IMR-90 (cell line): ENCODE measurements around the gene TNFRSF1A. TPM values are rescaled to one million over a fixed set of nuclear protein-coding genes. Genes with fewer than 3 reads are reported as not detected.

ENCODE experiments used
- ATAC-seq: fragments of 200-7000 bp; cut with Tn5 transposase; 2 replicates; pipeline ENCODE4 v1.9.1; 2020; ENCODE audit warnings: low read depth, mild to moderate bottlenecking, moderate library complexity
- BruUV-seq: library from RNA; stranded (reverse); fragments of 400-500 nt; replicated peaks from 2 replicates; lab custom pipeline; 2021; lab: Mats Ljungman, UMichigan
- CTCF ChIA-PET: fragments of 300-600 bp; formaldehyde crosslinking; extraction: SDS; loops from one replicate; lab custom pipeline; 2021; ENCODE audit warnings: antibody characterized with exemption; lab: Yijun Ruan, JAX
- POLR2A ChIA-PET: fragments of 300-600 bp; sonication (Branson Sonifier 250); formaldehyde crosslinking; loops from one replicate; lab custom pipeline; 2022; ENCODE audit warnings: antibody characterized with exemption; ENCODE audit not compliant: unreplicated experiment; lab: Charles Lee
- DNase-seq: peaks from one replicate; pipeline ENCODE4 v3.0.0; 2013
- H2AFZ ChIP-seq: replicated peaks from 2 replicates; pipeline ENCODE3; 2013; ENCODE audit warnings: low read length, mild to moderate bottlenecking; ENCODE audit not compliant: poor library complexity
- H2AK5ac ChIP-seq: 2 replicates; pipeline ENCODE4 v1.6.1; 2013; ENCODE audit warnings: low read depth, low read length, inconsistent platforms
- H2AK9ac ChIP-seq: replicated peaks from 2 replicates; pipeline ENCODE3; 2013; ENCODE audit warnings: mild to moderate bottlenecking, low read depth, low read length, moderate library complexity; ENCODE audit not compliant: poor library complexity
- H2BK120ac ChIP-seq: 2 replicates; pipeline ENCODE4 v1.6.1; 2013; ENCODE audit warnings: low read depth, low read length, inconsistent platforms
- H2BK15ac ChIP-seq: 3 replicates; pipeline ENCODE4 v1.6.1; 2013; ENCODE audit warnings: low read depth, low read length, inconsistent platforms
- H2BK20ac ChIP-seq: 2 replicates; pipeline ENCODE4 v1.6.1; 2013; ENCODE audit warnings: low read depth, mild to moderate bottlenecking, inconsistent platforms, low read length, moderate library complexity
- H2BK5ac ChIP-seq: 2 replicates; pipeline ENCODE4 v1.6.1; 2013; ENCODE audit warnings: mild to moderate bottlenecking, low read depth, low read length, inconsistent platforms; ENCODE audit not compliant: poor library complexity, severe bottlenecking
- H3K14ac ChIP-seq: replicated peaks from 2 replicates; pipeline ENCODE4 v1.6.1; 2013; ENCODE audit warnings: low read depth, low read length, inconsistent platforms
- H3K18ac ChIP-seq: 2 replicates; pipeline ENCODE4 v1.6.1; 2013; ENCODE audit warnings: low read depth, low read length, control low read depth
- H3K23ac ChIP-seq: 2 replicates; pipeline ENCODE4 v1.6.1; 2013; ENCODE audit warnings: low read depth, low read length, inconsistent platforms
- H3K27ac ChIP-seq: 2 replicates; pipeline ENCODE4 v1.5.1; 2013; ENCODE audit warnings: mild to moderate bottlenecking, control low read depth, low read length; ENCODE audit not compliant: insufficient read depth
- H3K27me3 ChIP-seq: 2 replicates; pipeline ENCODE4 v1.6.1; 2013; ENCODE audit warnings: low read length; ENCODE audit not compliant: control insufficient read depth, insufficient read depth
- H3K36me3 ChIP-seq: 2 replicates; pipeline ENCODE4 v1.6.1; 2013; ENCODE audit warnings: low read length, mixed read lengths; ENCODE audit not compliant: control insufficient read depth, insufficient read depth
- H3K4ac ChIP-seq: 2 replicates; pipeline ENCODE4 v1.6.1; 2013; ENCODE audit warnings: low read depth, low read length, inconsistent platforms
- H3K4me1 ChIP-seq: 2 replicates; pipeline ENCODE4 v1.6.1; 2013; ENCODE audit warnings: low read length, mixed read lengths; ENCODE audit not compliant: control insufficient read depth, insufficient read depth
- H3K4me2 ChIP-seq: 2 replicates; pipeline ENCODE4 v1.6.1; 2013; ENCODE audit warnings: low read depth, mild to moderate bottlenecking, control low read depth, low read length, moderate library complexity
- H3K4me3 ChIP-seq: 2 replicates; pipeline ENCODE4 v1.5.1; 2013; ENCODE audit warnings: low read depth, mild to moderate bottlenecking, control low read depth, low read length, moderate library complexity; ENCODE audit not compliant: insufficient read depth
- H3K56ac ChIP-seq: 2 replicates; pipeline ENCODE4 v1.6.1; 2013; ENCODE audit warnings: low read length, inconsistent platforms; ENCODE audit not compliant: insufficient read depth; ENCODE audit errors: extremely low read depth
- H3K79me1 ChIP-seq, 2 experiments: 2 replicates each; pipeline ENCODE4 v1.6.1; 2013; ENCODE audit warnings: low read length in 2 of 2, inconsistent platforms in 1 of 2, low read depth in 1 of 2
- H3K9ac ChIP-seq: 2 replicates; pipeline ENCODE4 v1.6.1; 2013; ENCODE audit warnings: low read depth, low read length, control low read depth
- H3K9me1 ChIP-seq: 2 replicates; pipeline ENCODE4 v1.6.1; 2013; ENCODE audit warnings: low read length, inconsistent platforms; ENCODE audit not compliant: insufficient read depth
- H3K9me3 ChIP-seq: 2 replicates; pipeline ENCODE4 v1.6.1; 2013; ENCODE audit warnings: low read length; ENCODE audit not compliant: control insufficient read depth, insufficient read depth
- H4K20me1 ChIP-seq: 2 replicates; pipeline ENCODE4 v1.6.1; 2013; ENCODE audit warnings: low read length, inconsistent platforms; ENCODE audit not compliant: insufficient read depth
- H4K5ac ChIP-seq: 2 replicates; pipeline ENCODE4 v1.6.1; 2013; ENCODE audit warnings: mild to moderate bottlenecking, low read depth, low read length, control low read depth
- H4K8ac ChIP-seq, 2 experiments: 2 replicates each; pipeline ENCODE4 v1.6.1; 2013; ENCODE audit warnings: low read depth in 2 of 2, low read length in 2 of 2, control low read depth in 1 of 2, inconsistent platforms in 1 of 2
- H4K91ac ChIP-seq: 2 replicates; pipeline ENCODE4 v1.6.1; 2013; ENCODE audit warnings: low read depth, low read length, inconsistent platforms; ENCODE audit not compliant: insufficient read depth
- BHLHE40 ChIP-seq: fragments of 150-350 bp; IDR thresholded peaks from 2 replicates; pipeline ENCODE4 v1.6.1; 2016; ENCODE audit warnings: mild to moderate bottlenecking, low read depth, low read length
- CEBPB ChIP-seq: IDR thresholded peaks from 2 replicates; pipeline ENCODE4 v1.6.1; 2012; ENCODE audit warnings: low read depth, low read length, improper control_type of control experiment
- CHD1 ChIP-seq: IDR thresholded peaks from 2 replicates; pipeline ENCODE4 v1.6.1; 2012; ENCODE audit warnings: low read depth, low read length, improper control_type of control experiment
- ELK1 ChIP-seq: fragments of 150-350 bp; IDR thresholded peaks from 2 replicates; pipeline ENCODE4 v1.6.1; 2016; ENCODE audit warnings: low read depth, mild to moderate bottlenecking, low read length, moderate library complexity, borderline replicate concordance
- FOS ChIP-seq: fragments of 150-350 bp; IDR thresholded peaks from 2 replicates; pipeline ENCODE4 v1.6.1; 2016; ENCODE audit warnings: low read depth, low read length
- MAFK ChIP-seq: IDR thresholded peaks from 2 replicates; pipeline ENCODE4 v1.6.1; 2012; ENCODE audit warnings: low read depth, low read length, improper control_type of control experiment
- MAZ ChIP-seq: IDR thresholded peaks from 2 replicates; pipeline ENCODE4 v1.6.1; 2012; ENCODE audit warnings: low read depth, mild to moderate bottlenecking, low read length, improper control_type of control experiment, moderate library complexity, borderline replicate concordance
- MXI1 ChIP-seq: IDR thresholded peaks from 2 replicates; pipeline ENCODE4 v1.6.1; 2012; ENCODE audit warnings: low read depth, mild to moderate bottlenecking, low read length, moderate library complexity, borderline replicate concordance
- NFE2L2 ChIP-seq: fragments of 150-350 bp; IDR thresholded peaks from 2 replicates; pipeline ENCODE4 v1.6.1; 2016; ENCODE audit warnings: low read depth, mild to moderate bottlenecking, low read length
- RAD21 ChIP-seq: IDR thresholded peaks from 2 replicates; pipeline ENCODE4 v1.6.1; 2012; ENCODE audit warnings: low read length, improper control_type of control experiment
- RCOR1 ChIP-seq: IDR thresholded peaks from 2 replicates; pipeline ENCODE4 v1.6.1; 2012; ENCODE audit warnings: mild to moderate bottlenecking, low read length, improper control_type of control experiment; ENCODE audit not compliant: insufficient replicate concordance
- RFX5 ChIP-seq: IDR thresholded peaks from 2 replicates; pipeline ENCODE4 v1.8.0; 2012; ENCODE audit warnings: low read depth, mild to moderate bottlenecking, low read length, moderate library complexity
- SMC3 ChIP-seq: fragments of 150-350 bp; IDR thresholded peaks from 2 replicates; pipeline ENCODE4 v1.6.1; 2016; ENCODE audit warnings: low read depth, mild to moderate bottlenecking, antibody characterized with exemption, low read length, moderate library complexity
- WGBS, 2 experiments: methylation state at CpG; one replicate each; pipeline versions ENCODE4 v1.1.5 to v1.1.7; 2013; ENCODE audit warnings: missing lambda C conversion rate in 2 of 2; ENCODE audit not compliant: insufficient read length in 1 of 2; ENCODE audit errors: extremely low coverage in 2 of 2; 5-methylcytosine and 5-hydroxymethylcytosine counted together
- dilution Hi-C: fragments of 300-500 bp; cut with HindIII; formaldehyde crosslinking; loops from one replicate; pipeline ENCODE4 v1.14.3; 2018; ENCODE audit warnings: low sequenced_read_pairs; ENCODE audit not compliant: unreplicated experiment
- in situ Hi-C: fragments of 300-500 bp; cut with MboI; formaldehyde crosslinking; loops from 3 replicates; pipeline ENCODE4 v1.14.3; 2019; ENCODE audit warnings: low sequenced_read_pairs, inconsistent platforms, mixed read lengths
- intact Hi-C: fragments of 100-400 bp; cut with micrococcal nuclease; formaldehyde crosslinking; loops from 2 replicates; pipeline ENCODE4 v1.10.0; 2022
- polyA plus RNA-seq, 3 experiments: library from polyadenylated mRNA; depleted of rRNA; stranded (reverse); fragments of >200 nt; gene quantifications; 2 replicates each; pipeline ENCODE4 v1.2.3, GENCODE V29; 2012; ENCODE audit warnings: low replicate concordance in 1 of 3
- total RNA-seq: library from RNA; depleted of rRNA; stranded (reverse); fragments of >200 nt; gene quantifications from 2 replicates; pipeline ENCODE4 v1.2.3, GENCODE V29; 2012
- TF ChIP-seq, protein P1 (sequence below): conservative IDR thresholded peaks from 2 replicates; pipeline ENCODE4 v1.5.1; 2012; ENCODE audit warnings: mild to moderate bottlenecking, low read depth, low read length, improper control_type of control experiment

TNFRSF1A gene
- total and polyA plus RNA-seq, 2 of the 4 experiments (the other 2 are of a cell fraction) = 79.6 to 136 TPM

DNA sequence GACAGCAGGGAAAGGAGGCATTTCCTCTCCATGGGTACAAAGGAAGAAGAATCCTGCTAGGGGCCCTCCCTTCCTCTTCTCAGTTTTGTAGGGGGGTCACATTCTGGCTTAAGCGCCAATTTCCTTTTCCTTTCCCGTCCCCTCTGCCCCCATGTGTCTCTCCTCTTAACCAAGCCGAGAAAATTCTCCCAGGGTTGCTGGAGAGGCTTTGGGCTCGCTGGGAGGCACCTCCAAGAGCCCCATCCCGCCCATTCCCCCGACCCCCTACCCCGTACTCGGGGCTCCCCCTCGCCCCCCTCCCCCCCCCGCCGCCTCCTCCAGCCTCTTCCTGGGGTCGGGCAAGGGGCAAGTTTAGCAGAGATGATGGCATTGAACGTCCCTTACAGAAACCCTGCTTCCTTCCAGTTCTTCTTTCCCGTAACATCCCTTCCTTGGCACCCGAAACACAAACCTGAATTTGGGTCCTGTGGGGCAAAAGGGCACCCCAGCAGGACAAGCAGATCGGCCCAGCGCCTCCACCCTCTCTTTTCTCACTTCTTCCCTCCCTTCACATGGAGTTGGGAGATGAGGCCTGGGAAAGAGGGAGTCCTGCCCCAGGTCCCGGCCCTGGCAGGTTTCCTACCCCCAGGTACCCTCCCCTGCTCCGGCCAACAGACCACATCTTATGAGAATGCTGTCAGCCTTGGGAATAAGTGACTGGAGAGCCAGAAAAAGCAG is 17.7 kb downstream of the TNFRSF1A start:
- peak overlapping the region; percentile 34; the same call in 1 of the 2 replicates for H4K91ac ChIP-seq
- H3K79me1 ChIP-seq = peaks cover 15 to 44% of the 10 kb centered on the region in 2 experiments; a peak in 3 of 4 replicates
- peaks cover 16% of the 10 kb centered on the region; the same call in 1 of the 2 replicates for H3K9me1 ChIP-seq
- no peak overlapping the region for H3K56ac ChIP-seq
- peak overlapping the region; percentile 3; the same call in 1 of the 2 replicates for H3K18ac ChIP-seq
- DNase-seq (no peak), ATAC-seq (no peak)
- peak overlapping the region; percentile 38 for H4K5ac ChIP-seq
- no CpG with 5 or more reads among the region's 19 CpGs for WGBS, 2 experiments
- peak overlapping the region; percentile 62 for H2BK120ac ChIP-seq
- dilution Hi-C loops (no loop called here), intact Hi-C loops (loop anchor here (1.0 kb wide), 1 partner anchor 141 kb away; no protein-coding TSS in a partner anchor), in situ Hi-C loops (no loop called here)
- no peak for TF ChIP-seq RAD21
- TF ChIP-seq SMC3 = no peak
- no peak for TF ChIP-seq NFE2L2
- no peak for TF ChIP-seq MXI1
- TF ChIP-seq MAZ = no peak
- no peak for TF ChIP-seq CHD1
- TF ChIP-seq FOS = no peak
- TF ChIP-seq ELK1 = no peak
- TF ChIP-seq RCOR1 = no peak
- no peak for TF ChIP-seq CEBPB
- no peak for TF ChIP-seq BHLHE40
- no peak for TF ChIP-seq RFX5
- TF ChIP-seq, protein P1, sequence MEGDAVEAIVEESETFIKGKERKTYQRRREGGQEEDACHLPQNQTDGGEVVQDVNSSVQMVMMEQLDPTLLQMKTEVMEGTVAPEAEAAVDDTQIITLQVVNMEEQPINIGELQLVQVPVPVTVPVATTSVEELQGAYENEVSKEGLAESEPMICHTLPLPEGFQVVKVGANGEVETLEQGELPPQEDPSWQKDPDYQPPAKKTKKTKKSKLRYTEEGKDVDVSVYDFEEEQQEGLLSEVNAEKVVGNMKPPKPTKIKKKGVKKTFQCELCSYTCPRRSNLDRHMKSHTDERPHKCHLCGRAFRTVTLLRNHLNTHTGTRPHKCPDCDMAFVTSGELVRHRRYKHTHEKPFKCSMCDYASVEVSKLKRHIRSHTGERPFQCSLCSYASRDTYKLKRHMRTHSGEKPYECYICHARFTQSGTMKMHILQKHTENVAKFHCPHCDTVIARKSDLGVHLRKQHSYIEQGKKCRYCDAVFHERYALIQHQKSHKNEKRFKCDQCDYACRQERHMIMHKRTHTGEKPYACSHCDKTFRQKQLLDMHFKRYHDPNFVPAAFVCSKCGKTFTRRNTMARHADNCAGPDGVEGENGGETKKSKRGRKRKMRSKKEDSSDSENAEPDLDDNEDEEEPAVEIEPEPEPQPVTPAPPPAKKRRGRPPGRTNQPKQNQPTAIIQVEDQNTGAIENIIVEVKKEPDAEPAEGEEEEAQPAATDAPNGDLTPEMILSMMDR = no peak
- TF ChIP-seq MAFK = no peak
- H2AK5ac ChIP-seq = peak overlapping the region; percentile 68
- peaks cover 33% of the 10 kb centered on the region for H3K36me3 ChIP-seq
- peaks cover 25% of the 10 kb centered on the region for H3K4me1 ChIP-seq
- H2BK5ac ChIP-seq = peak overlapping the region; percentile 37
- H3K27ac ChIP-seq = peak overlapping the region; percentile 48; the same call in 1 of the 2 replicates
- peak overlapping the region; percentile 32 for H3K9ac ChIP-seq
- H3K4ac ChIP-seq = peak overlapping the region; percentile 70
- H4K8ac ChIP-seq = peak overlapping the region; percentile 24 to 76
- H2BK15ac ChIP-seq = peak overlapping the region; percentile 7; the same call in 1 of the 3 replicates
- BruUV-seq = no TSS peak
- peak overlapping the region; percentile 38 for H2AFZ ChIP-seq
- H3K4me3 ChIP-seq = no peak overlapping the region
- peaks cover 19% of the 10 kb centered on the region; the same call in 1 of the 2 replicates for H4K20me1 ChIP-seq
- H2BK20ac ChIP-seq = 0 out of 2 replicates have a peak overlapping the region, but pooled peaks have one; percentile 13
- H3K14ac ChIP-seq = peak overlapping the region; percentile 69; the same call in 1 of the 2 replicates
- H3K23ac ChIP-seq = peak overlapping the region; percentile 73; the same call in 1 of the 2 replicates
- no peaks in the 10 kb centered on the region for H3K27me3 ChIP-seq
- no peak overlapping the region for H3K4me2 ChIP-seq
- ChIA-PET POLR2A (no interaction called here), CTCF (interaction anchor here (0.6 to 1.4 kb wide), 3 partner anchors 9 to 141 kb away, joined by 3 to 5 read pairs (median 4); partner anchors contain the start of gene LTBR)
- peak overlapping the region; percentile 39 for H2AK9ac ChIP-seq
- no peaks in the 10 kb centered on the region for H3K9me3 ChIP-seq
